NCI-H2196 (cell line): Measurements from ENCODE around the gene AP1B1.
"Not testable (repeated sequence)": the region's sequence is repeated elsewhere in the genome, so short reads cannot be mapped to it uniquely, and the experiment has no call there.

Source experiments
- DNase-seq: peaks from one replicate; lab custom pipeline; 2025; ENCODE audit not compliant: unreplicated experiment; lab: John Stamatoyannopoulos, UW

The AP1B1 gene

GRCh38 chr22:29351891-29352290, 36.5 kb downstream of the AP1B1 start:
- no peak for DNase-seq

GRCh38 chr22:29351042-29351441, 37.3 kb downstream of the AP1B1 start:
- DNase-seq, result no peak

GRCh38 chr22:29348956-29349355, 39.4 kb downstream of the AP1B1 start:
- DNase-seq, result no peak

GRCh38 chr22:29348041-29348440, 40.3 kb downstream of the AP1B1 start:
- DNase-seq, result no peak

DNA sequence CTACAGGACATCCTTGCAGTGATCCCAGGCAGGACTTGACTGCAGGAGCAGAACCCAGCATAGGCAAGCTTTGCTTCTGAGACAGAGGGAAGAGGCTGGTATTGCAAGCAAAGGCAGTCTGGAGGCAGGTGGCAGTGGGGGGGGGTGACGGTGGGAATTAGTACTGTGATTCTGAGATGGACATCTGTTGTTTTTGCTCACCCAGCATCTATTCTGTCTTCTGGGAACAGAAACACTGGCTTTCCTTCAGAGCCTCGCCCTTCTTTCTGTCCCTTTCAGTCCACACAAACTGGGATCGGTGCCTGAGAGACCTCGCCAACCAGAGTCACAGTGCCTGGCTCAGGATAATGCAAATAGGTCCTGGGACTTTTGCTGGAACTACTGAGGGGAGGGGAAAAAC, 41.7 kb downstream of the AP1B1 start:
- no peak for DNase-seq

DNA sequence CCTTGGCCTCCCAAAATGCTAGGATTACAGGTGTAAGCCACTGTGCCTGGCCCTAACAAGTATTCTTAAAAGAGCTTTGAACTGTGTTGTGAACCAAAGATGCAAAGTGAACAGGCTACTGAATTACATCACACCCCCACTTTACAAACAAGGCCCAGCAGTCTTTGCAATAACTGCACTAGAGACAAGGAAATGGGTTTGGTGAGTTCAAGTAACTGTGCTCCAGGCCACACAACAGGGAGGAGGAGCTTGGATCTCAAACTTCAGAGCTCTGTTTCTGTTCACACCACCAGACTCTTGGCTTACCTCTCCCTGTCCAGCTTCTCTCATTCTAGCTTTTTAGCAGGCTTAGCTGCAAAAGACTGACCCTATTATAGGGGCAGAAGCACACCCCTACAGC, 42.4 kb downstream of the AP1B1 start:
- DNase-seq, result no peak

- not testable (repeated sequence) for DNase-seq
Measured at GRCh38 chr22:29344889-29345288, 43.5 kb downstream of the AP1B1 start.

DNA sequence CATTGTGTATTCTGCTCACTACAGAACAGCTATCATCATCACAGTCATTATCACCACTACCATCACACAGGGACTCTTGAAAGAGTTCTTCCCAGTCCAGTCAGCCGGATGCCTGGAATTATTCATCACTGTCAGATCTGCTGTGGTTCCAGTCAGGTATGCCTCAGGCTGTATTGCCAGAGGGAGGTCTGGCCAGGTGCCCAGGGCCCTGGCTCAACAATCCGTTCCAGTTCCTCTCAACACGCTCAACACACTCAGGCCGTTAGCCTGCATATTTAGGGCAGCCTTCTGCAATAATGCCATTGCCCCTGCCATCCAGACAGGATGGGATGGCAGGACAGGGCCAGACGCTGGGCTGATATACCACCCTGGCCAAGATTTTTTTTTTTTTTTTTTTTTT, 44.2 kb downstream of the AP1B1 start:
- DNase-seq, result peak; percentile 74

DNA sequence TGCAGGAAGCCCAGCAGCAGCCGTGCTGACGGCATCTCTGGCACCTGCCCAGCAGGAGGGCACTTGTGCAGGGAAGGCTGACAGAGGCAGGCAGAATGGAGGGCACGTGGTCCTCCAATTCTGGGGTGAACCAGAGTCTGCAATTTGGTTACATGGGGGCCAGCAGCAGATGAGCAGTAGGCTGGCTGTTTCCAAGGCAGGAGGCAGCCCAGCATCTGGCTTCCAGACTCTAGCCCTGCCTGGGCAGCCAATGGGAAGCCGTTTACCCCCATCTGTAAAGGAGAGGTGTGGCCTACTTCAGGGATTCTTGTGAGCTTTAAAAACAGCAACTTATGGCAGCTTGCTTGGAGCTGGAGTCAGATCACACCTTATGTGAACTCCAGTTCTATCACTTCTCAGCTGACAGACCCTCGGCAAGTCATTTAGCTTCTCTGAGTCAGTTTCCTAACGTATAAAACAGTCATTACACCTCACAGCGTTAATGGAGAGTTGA, 45.0 kb downstream of the AP1B1 start:
- peak; percentile 60 for DNase-seq

- DNase-seq, result no peak
Measured at GRCh38 chr22:29342577-29343312, 45.6 kb downstream of the AP1B1 start.

DNA sequence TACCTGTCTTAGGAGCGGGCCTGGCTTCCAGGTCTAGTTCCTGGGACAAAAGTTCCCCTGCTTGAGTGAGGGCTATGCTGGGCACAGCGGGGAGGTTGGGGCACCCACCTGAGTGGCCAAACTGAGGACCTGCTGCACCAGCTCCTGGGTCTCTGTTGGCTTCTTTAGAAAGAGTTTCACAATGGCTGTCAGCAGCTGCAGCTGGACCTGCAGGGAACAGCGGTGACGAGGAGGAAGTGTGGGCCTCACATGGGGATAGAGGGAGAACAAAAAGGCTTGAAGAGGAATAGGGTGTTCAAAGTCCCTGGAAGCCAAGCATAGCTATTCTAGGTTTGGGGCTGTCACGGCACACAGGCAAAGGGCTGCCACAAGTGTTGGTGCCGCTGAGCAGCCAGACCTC, 46.2 kb downstream of the AP1B1 start:
- DNase-seq, result no peak

- DNase-seq, result no peak
Measured at GRCh38 chr22:29341849-29342127, 46.6 kb downstream of the AP1B1 start.

DNA sequence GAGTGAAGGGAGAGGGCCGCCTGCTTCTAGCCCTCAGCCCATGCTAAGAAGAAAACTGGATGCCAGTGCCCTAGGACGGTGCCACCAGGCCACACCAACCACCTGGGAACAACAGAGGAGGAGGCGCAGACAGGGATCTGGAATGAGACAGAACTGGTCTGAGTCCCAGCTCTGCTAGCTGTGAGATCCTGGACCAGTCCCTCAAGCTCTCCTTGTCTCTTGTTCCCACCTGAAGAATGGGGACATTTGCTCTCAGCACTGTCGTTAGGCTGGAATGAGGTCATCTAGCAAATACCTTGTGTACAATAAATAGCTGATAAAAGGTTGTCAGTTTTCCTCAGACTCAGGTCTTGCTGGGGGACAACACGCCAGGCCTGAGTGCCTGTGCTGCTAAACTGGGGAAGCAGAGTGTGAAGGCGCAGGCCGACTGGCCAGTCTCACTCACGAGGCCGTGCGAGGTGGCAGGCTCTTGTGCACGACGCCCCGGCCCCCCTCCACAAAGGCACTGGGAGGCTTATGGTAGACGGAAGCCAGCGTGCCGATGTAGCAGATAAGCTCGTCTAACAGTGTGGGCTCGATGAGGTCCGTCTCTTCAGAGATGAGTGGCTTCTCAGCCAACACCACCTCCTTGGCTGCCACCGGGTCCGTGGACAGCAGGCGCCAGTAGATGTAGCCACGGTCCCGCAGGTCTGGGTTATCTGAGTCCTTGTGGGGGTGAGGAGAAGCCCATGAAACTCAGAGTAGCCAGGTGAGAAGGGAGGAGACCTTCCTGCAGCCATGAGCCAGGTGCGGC, 47.1 kb downstream of the AP1B1 start:
- DNase-seq, result no peak

DNA sequence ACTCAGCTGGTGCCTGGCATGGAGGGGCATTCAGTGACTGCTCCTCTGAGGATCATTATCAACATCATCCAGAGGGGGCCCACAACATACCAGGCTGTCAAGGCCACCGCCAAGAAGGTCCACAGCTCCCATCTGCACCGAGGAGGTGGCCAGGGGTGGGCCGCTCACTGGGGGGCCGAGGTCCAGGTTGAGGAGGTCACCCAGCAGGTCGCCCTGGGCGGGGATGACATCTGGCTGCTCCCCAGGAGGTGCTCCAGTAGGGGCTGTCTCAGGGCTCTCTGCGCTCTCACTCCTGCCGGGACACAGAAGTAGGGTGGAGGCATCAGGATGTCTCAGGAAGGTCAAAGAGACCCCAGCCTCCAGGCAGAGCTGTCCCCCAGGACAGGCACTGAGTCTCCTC, 47.8 kb downstream of the AP1B1 start:
- no peak for DNase-seq

DNA sequence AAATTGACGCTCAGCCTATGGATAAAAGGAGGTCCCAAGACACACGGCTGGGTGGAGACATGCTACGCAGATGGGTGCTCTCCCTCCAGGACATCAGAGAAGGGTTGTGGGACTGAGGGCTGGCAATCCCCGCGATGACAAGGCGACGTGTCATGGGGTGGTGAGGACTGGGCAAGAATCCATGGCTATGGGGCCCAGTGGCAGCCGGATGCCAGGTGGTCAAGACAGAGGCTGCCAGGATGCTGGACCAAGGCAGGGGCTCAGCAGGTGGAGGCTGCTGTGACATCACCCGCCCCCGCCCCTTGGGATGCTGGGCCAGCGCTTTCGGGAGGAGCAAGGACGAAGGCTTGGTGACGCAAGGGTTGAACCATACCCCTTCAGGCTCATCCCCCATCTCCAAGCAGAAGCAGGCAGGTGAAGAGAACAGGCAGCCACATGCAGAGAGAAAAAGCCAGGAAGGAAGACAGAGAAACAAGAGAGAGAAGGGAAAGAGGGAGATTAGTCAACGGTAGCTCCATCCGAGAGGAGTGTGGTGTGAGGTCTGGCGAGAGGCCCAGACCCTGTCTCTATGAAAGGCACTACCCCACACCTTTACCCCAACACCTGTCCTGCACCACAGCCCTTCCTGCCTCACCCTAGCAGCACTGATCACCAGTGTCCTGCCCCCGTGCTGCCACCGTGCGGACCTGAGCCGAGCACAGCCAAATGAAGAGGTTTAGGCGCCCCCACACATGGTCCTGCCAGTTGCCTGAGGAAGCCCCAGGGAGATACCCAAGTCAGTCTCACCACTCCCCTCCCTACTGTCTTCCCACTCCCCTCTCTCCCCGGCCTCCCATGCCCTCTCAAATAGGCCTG, 48.8 kb downstream of the AP1B1 start:
- peak; percentile 42 for DNase-seq

DNA sequence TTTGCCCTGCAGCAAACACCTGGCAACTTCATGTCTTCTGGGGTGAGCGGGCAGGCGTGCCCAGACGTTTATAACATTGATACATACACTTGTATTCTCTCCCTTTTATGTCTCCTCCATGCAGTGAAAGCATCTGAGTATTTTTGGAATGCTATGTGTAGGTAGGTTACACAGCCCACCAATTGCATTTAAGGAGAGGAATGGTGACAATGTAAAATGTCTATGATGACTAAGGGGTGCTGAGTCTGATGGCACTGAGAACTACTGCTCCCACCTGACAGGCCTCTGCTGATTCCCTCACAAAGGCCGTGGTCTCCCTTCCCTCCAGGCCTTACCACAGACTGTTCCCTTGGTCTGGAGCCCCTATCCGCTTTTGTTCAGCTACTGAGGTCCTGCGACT, 50.0 kb downstream of the AP1B1 start:
- no peak for DNase-seq

GRCh38 chr22:29337631-29338284, 50.6 kb downstream of the AP1B1 start:
- no peak for DNase-seq

- DNase-seq, result no peak
Measured at GRCh38 chr22:29336751-29337490, 51.4 kb downstream of the AP1B1 start.

DNA sequence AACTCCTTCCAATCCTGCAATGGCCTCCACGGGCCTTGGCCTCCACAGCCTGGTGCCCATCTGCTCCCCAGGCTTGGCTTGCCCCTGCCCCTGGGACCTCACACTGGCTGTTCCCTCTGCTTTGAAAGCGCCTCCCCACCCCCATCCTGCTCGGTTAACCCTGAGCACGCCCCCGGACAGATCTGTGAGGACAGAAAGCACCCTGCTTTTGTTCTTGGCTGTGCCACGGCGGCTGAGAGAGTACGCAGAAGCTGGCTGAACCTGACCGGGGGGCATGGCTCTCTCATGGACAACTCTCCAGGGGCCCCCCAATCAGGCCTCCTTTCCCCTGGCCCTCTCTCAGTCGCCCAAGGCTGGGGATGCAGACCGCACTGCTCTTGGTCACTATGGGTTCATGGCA, 52.7 kb downstream of the AP1B1 start:
- no peak for DNase-seq

DNA sequence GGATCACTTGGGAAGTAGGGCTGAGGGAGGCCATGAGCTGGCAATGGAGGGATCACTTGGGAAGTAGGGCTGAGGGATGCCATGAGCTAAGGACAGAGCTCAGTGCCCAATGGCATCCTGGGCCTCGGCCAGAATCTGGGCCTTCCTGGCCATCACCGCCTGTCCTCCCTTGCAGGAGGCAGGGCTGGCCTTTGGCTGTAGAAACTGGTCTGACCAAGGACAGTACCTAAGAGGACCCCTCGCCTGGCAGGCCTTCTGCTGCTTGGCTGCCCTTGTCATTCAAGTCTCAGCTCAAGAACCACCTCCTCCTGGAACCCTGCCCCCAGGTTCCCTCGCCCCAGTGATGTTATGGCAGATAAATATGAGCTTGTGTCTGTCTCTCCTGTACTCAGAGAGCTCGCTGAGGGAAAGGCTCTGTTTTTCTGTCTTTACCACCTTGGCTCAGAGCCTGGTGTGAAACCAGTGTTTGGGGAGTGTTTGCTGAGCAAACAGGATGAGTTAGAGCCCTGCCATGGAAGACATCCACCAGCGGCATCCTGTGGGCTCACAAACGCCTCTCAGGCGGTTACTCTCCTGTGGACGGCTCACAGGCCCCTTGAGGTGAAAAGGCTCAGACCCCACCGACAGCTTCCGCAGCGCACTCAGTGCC, 53.5 kb downstream of the AP1B1 start:
- DNase-seq, result peak; percentile 14
